Gastroesophageal sphincter (tissue), 3 donors: Measurements from ENCODE around the gene CSNK1A1L.

Experiments used
- CTCF ChIP-seq, 4 experiments: fragments of 200-600 bp in 2 of 4; fragments of 450-650 bp in 2 of 4; sonication (generic) in 1 of 4; IDR thresholded peaks; one replicate each; pipeline ENCODE4 v1.5.1; 2017 to 2019; ENCODE audit warnings: antibody characterized with exemption in 4 of 4, mild to moderate bottlenecking in 2 of 4, moderate library complexity in 2 of 4
- EP300 ChIP-seq: sonication (generic); formaldehyde crosslinking; IDR thresholded peaks from one replicate; pipeline ENCODE4 v1.6.1; 2017; ENCODE audit warnings: antibody characterized with exemption, mild to moderate bottlenecking
- POLR2A ChIP-seq, 2 donors: fragments of 450-650 bp; IDR thresholded peaks; one replicate each; pipeline ENCODE4 v1.6.1; 2017; ENCODE audit warnings: antibody characterized with exemption in 2 of 2, mild to moderate bottlenecking in 2 of 2, moderate library complexity in 1 of 2
- POLR2AphosphoS5 ChIP-seq: sonication (generic); formaldehyde crosslinking; IDR thresholded peaks from one replicate; pipeline ENCODE4 v1.6.1; 2017; ENCODE audit warnings: antibody characterized with exemption

GRCh38 chr13:37089495-37089894, 16.0 kb downstream of the CSNK1A1L start:
- TF ChIP-seq POLR2A (IDR thresholded peaks at IDR 0.05): no peak
- no peak for TF ChIP-seq CTCF (IDR thresholded peaks at IDR 0.05)
- no peak for TF ChIP-seq POLR2AphosphoS5
- TF ChIP-seq EP300: no peak
